AG10803 (cell line): ENCODE results near the gene PLA2G4B.

ENCODE experiments used
- DNase-seq: peaks from one replicate; pipeline ENCODE4 v3.0.0; 2010; ENCODE audit warnings: low read depth
- H3K4me3 ChIP-seq: 2 replicates; pipeline ENCODE4 v1.5.1; 2011; ENCODE audit warnings: mild to moderate bottlenecking, low read length, control low read depth
- CTCF ChIP-seq: conservative IDR thresholded peaks from 2 replicates; pipeline ENCODE4 v1.5.1; 2011; ENCODE audit warnings: mild to moderate bottlenecking, low read length, control low read depth, inconsistent platforms

The PLA2G4B gene

GRCh38 chr15:41850482-41851166 is 12.0 kb downstream of the PLA2G4B start:
- no peak for TF ChIP-seq CTCF
- no peak for DNase-seq
- H3K4me3 ChIP-seq: no peak overlapping the region

GRCh38 chr15:41851167-41851523 is 12.5 kb downstream of the PLA2G4B start:
- no peak for TF ChIP-seq CTCF

GRCh38 chr15:41851755-41852370 is 13.2 kb downstream of the PLA2G4B start:
- TF ChIP-seq CTCF: no peak
- no peak overlapping the region for H3K4me3 ChIP-seq
- no peak for DNase-seq

More at GRCh38 chr15:41851167-41851523, 12.5 kb downstream of the PLA2G4B start:
- no peak for DNase-seq
- H3K4me3 ChIP-seq: no peak overlapping the region

GRCh38 chr15:41852736-41853590 is 14.3 kb downstream of the PLA2G4B start:
- DNase-seq: no peak
- H3K4me3 ChIP-seq: no peak overlapping the region

GRCh38 chr15:41853831-41854230 is 15.2 kb downstream of the PLA2G4B start:
- no peak for TF ChIP-seq CTCF
- H3K4me3 ChIP-seq: no peak overlapping the region
- DNase-seq: no peak

More at GRCh38 chr15:41852736-41853590, 14.3 kb downstream of the PLA2G4B start:
- no peak for TF ChIP-seq CTCF

- no peak overlapping the region for H3K4me3 ChIP-seq
- no peak for DNase-seq
- TF ChIP-seq CTCF: no peak
Observed at GRCh38 chr15:41854443-41854842, 15.8 kb downstream of the PLA2G4B start.
